Measurements from ENCODE around the gene VEGFB. TPM values are rescaled to one million over a fixed set of nuclear protein-coding genes. Genes with fewer than 3 reads are reported as not detected.
A peak's percentile ranks its signal among the peaks of the same experiment; 100 is the strongest.

VEGFB gene
- total RNA-seq, 1 experiment from 2014 or later: 61.7 TPM

DNA sequence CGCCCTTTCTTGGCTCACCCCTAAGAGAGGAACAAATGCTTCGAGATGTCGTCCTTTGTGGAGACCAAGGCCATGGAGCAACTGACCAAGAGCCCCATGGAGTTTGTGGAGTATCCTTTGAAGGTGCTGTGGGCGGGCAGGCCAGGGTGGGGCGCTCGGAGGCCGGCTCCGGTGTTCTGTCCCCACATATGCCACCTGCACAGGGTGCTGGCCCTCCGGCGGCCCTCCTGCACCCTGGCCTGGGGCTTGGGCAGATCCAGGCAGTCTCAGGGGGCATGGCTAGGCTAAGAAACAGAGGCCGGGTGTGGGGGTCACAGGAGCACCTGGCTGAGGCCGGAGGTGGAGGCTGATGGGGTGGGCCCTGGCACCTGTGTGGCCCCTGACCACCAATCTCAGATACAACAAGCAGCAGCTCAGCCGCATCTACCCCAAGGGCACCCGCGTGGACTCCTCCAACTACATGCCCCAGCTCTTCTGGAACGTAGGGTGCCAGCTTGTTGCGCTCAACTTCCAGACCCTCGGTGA lies 27.2 kb downstream of the VEGFB start:
- CTCF ChIA-PET: interaction anchor here (1.2 to 1.5 kb wide), 2 partner anchors 9 to 43 kb away, joined by 3 to 6 read pairs; no protein-coding TSS in a partner anchor
- Mint-ChIP-seq H3K9me3 (ENCODE audit: unreplicated experiment) (no peaks in the 10 kb centered on the region), H3K27me3 (ENCODE audit: insufficient read depth, unreplicated experiment) (no peaks in the 10 kb centered on the region), H3K4me3 (ENCODE audit: unreplicated experiment) (no peak overlapping the region), H3K4me1 (ENCODE audit: low read depth, unreplicated experiment) (peaks cover 8% of the 10 kb centered on the region), H3K27ac (ENCODE audit: unreplicated experiment) (no peak overlapping the region), H3K36me3 (ENCODE audit: insufficient read depth, unreplicated experiment) (peaks cover 70% of the 10 kb centered on the region)
- POLR2A ChIA-PET: no interaction called here
- no peaks in the 10 kb centered on the region for H3K4me1 ChIP-seq
- H3K36me3 ChIP-seq (ENCODE audit: control insufficient read depth, insufficient read depth, low read length): peaks cover 3% of the 10 kb centered on the region
- intact Hi-C loops (cut with micrococcal nuclease; ENCODE audit: unreplicated experiment): no loop called here
- no peaks in the 10 kb centered on the region for H3K27me3 ChIP-seq (replicated peaks; ENCODE audit: control insufficient read depth, insufficient read depth, low read length)
- no peak for DNase-seq
- TF ChIP-seq, protein P1, sequence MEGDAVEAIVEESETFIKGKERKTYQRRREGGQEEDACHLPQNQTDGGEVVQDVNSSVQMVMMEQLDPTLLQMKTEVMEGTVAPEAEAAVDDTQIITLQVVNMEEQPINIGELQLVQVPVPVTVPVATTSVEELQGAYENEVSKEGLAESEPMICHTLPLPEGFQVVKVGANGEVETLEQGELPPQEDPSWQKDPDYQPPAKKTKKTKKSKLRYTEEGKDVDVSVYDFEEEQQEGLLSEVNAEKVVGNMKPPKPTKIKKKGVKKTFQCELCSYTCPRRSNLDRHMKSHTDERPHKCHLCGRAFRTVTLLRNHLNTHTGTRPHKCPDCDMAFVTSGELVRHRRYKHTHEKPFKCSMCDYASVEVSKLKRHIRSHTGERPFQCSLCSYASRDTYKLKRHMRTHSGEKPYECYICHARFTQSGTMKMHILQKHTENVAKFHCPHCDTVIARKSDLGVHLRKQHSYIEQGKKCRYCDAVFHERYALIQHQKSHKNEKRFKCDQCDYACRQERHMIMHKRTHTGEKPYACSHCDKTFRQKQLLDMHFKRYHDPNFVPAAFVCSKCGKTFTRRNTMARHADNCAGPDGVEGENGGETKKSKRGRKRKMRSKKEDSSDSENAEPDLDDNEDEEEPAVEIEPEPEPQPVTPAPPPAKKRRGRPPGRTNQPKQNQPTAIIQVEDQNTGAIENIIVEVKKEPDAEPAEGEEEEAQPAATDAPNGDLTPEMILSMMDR (IDR thresholded peaks at IDR 0.05; ENCODE audit: insufficient read depth in 1 of 2, low read depth in 1 of 2, low read length in 1 of 2, severe bottlenecking in 1 of 2, unreplicated experiment in 1 of 2): no peak
- no TSS peak for BruUV-seq (replicated peaks)
- H3K4me3 ChIP-seq (ENCODE audit: low read depth, low read length): no peak overlapping the region
- no peaks in the 10 kb centered on the region for H3K9me3 ChIP-seq

DNA sequence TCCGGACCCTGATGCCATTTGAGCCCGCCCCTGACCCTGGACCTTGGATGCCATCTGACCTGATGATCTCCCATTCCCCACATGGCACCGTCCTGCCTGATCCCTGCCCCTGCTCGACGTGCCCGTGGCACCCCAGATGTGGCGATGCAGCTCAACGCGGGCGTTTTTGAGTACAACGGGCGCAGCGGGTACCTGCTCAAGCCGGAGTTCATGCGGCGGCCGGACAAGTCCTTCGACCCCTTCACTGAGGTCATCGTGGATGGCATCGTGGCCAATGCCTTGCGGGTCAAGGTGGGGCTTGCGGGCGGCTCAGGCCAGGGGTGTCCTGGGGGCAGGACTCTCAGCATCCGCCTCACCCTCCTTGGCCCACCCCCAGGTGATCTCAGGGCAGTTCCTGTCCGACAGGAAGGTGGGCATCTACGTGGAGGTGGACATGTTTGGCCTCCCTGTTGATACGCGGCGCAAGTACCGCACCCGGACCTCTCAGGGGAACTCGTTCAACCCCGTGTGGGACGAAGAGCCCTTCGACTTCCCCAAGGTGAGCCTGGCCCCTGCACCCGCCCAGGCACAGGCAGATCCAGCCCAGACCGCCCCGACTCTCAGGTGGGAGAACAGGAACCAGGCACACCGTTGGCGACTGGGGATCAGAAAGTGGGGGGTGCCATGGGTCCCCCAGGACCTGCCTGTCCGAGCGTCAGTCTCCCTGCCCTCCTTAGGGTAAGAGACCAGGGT lies 28.1 kb downstream of the VEGFB start:
- TF ChIP-seq, protein P1 (IDR thresholded peaks at IDR 0.05; ENCODE audit: insufficient read depth in 1 of 2, low read depth in 1 of 2, low read length in 1 of 2, severe bottlenecking in 1 of 2, unreplicated experiment in 1 of 2): no peak
- Mint-ChIP-seq H3K4me1 (ENCODE audit: low read depth, unreplicated experiment) (peaks cover 8% of the 10 kb centered on the region), H3K9me3 (ENCODE audit: unreplicated experiment) (no peaks in the 10 kb centered on the region), H3K4me3 (ENCODE audit: unreplicated experiment) (no peak overlapping the region), H3K27me3 (ENCODE audit: insufficient read depth, unreplicated experiment) (no peaks in the 10 kb centered on the region), H3K36me3 (ENCODE audit: insufficient read depth, unreplicated experiment) (peaks cover 76% of the 10 kb centered on the region), H3K27ac (ENCODE audit: unreplicated experiment) (no peak overlapping the region)
- Histone ChIP-seq H3K4me1 (no peaks in the 10 kb centered on the region), H3K36me3 (ENCODE audit: control insufficient read depth, insufficient read depth, low read length) (peaks cover 3% of the 10 kb centered on the region), H3K27me3 (replicated peaks; ENCODE audit: control insufficient read depth, insufficient read depth, low read length) (no peaks in the 10 kb centered on the region), H3K4me3 (ENCODE audit: low read depth, low read length) (no peak overlapping the region), H3K9me3 (no peaks in the 10 kb centered on the region)
- POLR2A ChIA-PET: no interaction called here
- no TSS peak for BruUV-seq (replicated peaks)
- DNase-seq: no peak
- intact Hi-C loops (cut with micrococcal nuclease; ENCODE audit: unreplicated experiment): no loop called here
- CTCF ChIA-PET: interaction anchor here (1.1 to 1.4 kb wide), 3 partner anchors 10 to 42 kb away, joined by 3 to 13 read pairs (median 3); no protein-coding TSS in a partner anchor

DNA sequence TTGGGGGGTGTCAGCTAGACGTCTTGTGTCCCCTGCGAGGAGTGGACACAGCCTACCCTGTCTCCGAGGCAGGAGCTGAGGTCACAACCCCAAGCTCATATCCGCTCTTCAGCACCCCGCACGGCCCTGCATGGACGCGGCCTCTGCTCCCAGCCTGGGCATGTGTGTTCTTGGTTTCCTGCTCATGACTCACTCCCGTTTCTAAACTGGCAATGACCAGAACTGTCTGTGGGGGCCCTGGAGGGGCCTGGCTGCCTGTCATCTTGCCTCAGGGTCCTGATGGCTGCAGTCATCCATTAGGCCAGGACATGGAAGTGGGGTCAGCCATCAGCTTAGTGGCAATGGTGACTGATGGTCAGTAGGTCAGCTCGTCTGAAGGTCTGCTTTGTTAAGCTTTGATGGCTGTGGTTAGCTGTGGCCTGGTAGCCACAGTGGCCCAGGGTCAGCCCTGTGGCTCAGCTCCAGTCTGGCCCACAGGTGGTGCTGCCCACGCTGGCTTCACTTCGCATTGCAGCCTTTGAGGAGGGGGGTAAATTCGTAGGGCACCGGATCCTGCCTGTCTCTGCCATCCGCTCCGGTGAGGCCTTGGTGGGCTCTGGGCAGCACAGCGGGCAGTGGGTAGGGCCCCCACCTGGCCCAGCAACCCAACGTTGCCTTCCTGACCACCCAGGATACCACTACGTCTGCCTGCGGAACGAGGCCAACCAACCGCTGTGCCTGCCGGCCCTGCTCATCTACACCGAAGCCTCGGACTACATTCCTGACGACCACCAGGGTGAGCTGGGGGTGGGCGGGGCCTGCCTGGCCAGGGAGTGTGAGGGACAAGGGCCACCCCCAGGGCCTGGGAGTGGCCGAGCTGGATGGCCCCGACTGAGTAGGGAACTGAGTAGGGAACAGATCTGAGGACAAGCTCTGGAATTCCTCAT lies 28.9 kb downstream of the VEGFB start:
- Mint-ChIP-seq H3K9me3 (ENCODE audit: unreplicated experiment) (no peaks in the 10 kb centered on the region), H3K27me3 (ENCODE audit: insufficient read depth, unreplicated experiment) (no peaks in the 10 kb centered on the region), H3K36me3 (ENCODE audit: insufficient read depth, unreplicated experiment) (peaks cover 76% of the 10 kb centered on the region), H3K4me3 (ENCODE audit: unreplicated experiment) (no peak overlapping the region), H3K4me1 (ENCODE audit: low read depth, unreplicated experiment) (peaks cover 16% of the 10 kb centered on the region), H3K27ac (ENCODE audit: unreplicated experiment) (no peak overlapping the region)
- H3K4me1 ChIP-seq: peaks cover 7% of the 10 kb centered on the region
- ChIA-PET POLR2A (no interaction called here), CTCF (interaction anchor here (0.5 to 1.4 kb wide), 3 partner anchors 11 to 801 kb away, joined by 3 to 13 read pairs (median 3); no protein-coding TSS in a partner anchor)
- peak in 1 of 2 experiments; percentile 28 for DNase-seq
- no peaks in the 10 kb centered on the region for H3K27me3 ChIP-seq (replicated peaks; ENCODE audit: control insufficient read depth, insufficient read depth, low read length)
- H3K36me3 ChIP-seq (ENCODE audit: control insufficient read depth, insufficient read depth, low read length): peaks cover 4% of the 10 kb centered on the region
- TF ChIP-seq, protein P1 (IDR thresholded peaks at IDR 0.05; ENCODE audit: insufficient read depth in 1 of 2, low read depth in 1 of 2, low read length in 1 of 2, severe bottlenecking in 1 of 2, unreplicated experiment in 1 of 2): no peak
- no peaks in the 10 kb centered on the region for H3K9me3 ChIP-seq
- no peak overlapping the region for H3K4me3 ChIP-seq (ENCODE audit: low read depth, low read length)
- intact Hi-C loops (cut with micrococcal nuclease; ENCODE audit: unreplicated experiment): no loop called here
- BruUV-seq (replicated peaks): no TSS peak
